ENCODE measurements around the gene C6orf15.

- peak; percentile 65 for TF ChIP-seq CTCF (IDR thresholded peaks at IDR 0.05)
- no peak for TF ChIP-seq EZH2 (IDR thresholded peaks at IDR 0.05)
- TF ChIP-seq EZH2phosphoT487 (IDR thresholded peaks at IDR 0.05): no peak
Observed at GRCh38 chr6:31070711-31071197, 41.6 kb downstream of the C6orf15 start.
